Right renal pelvis (tissue), 4 donors: ENCODE measurements around the gene EBF4. TPM values are rescaled to one million over a fixed set of nuclear protein-coding genes. Genes with fewer than 3 reads are reported as not detected.
A peak's percentile ranks its signal among the peaks of the same experiment; 100 is the strongest.
"Not testable (repeated sequence)": the region's sequence is repeated elsewhere in the genome, so short reads cannot be mapped to it uniquely, and the experiment has no call there.

ENCODE experiments used
- DNase-seq, 4 donors: peaks; one replicate each; pipeline ENCODE4 v3.0.0-alpha.2; 2013; ENCODE audit warnings: low read depth in 4 of 4, low spot score in 3 of 4, missing footprints in 1 of 4
- polyA plus RNA-seq, 4 donors: library from polyadenylated mRNA; unstranded; fragments of 120-200 nt; gene quantifications; one replicate each; pipeline ENCODE4 v1.2.1, GENCODE V29; 2013; ENCODE audit not compliant: insufficient read length in 4 of 4

Gene EBF4
- polyA plus RNA-seq, 4 donors: 31.5 to 34.2 (median 33.0) TPM

DNA sequence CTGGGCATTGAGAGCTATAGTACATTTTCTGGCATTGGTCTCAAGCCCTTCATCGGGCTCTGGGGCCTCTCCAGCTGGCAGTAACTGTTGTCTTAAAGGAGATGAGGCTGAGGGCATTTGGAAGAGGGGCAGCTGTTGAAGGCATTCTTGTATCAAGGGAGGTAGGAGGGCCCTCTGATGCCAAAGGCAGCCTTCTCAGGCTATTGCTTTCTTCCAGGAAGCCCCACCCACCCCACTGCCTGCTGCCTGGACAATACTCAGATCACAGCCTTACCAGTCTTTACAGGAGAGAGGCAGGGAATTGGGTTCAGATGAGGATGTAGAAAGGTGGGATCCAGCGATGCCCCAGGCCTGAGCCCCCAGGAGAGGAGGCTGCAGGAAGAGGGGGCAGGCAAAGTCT, 61.8 kb downstream of the EBF4 start:
- no peak for DNase-seq

DNA sequence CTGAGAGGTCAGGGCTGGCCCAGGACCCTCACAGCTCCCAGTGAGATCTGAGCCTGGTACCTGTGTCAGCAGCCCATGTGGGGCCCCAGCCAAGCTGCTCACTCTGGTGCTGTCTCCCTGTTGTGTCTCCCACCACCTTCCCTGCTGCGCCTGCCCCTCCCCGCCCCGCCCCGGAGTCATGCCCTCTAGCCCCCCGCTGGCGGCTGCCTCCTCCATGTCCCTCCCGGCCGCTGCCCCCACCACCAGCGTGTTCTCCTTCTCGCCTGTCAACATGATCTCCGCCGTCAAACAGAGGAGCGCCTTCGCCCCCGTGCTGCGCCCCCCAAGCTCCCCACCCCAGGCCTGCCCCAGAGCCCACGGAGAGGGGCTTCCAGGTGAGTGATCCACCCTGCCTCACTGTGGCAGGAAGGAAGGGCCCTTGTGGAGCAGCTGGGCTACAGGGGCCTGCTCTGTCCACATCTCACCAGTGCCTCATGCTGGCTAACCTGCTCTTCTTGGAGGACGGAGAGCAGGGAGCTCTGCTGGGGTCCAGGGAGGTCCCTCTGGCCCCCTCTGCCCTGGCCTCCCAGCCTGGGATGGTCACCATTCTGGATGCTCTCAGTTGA, 63.0 kb downstream of the EBF4 start:
- DNase-seq: no peak

DNA sequence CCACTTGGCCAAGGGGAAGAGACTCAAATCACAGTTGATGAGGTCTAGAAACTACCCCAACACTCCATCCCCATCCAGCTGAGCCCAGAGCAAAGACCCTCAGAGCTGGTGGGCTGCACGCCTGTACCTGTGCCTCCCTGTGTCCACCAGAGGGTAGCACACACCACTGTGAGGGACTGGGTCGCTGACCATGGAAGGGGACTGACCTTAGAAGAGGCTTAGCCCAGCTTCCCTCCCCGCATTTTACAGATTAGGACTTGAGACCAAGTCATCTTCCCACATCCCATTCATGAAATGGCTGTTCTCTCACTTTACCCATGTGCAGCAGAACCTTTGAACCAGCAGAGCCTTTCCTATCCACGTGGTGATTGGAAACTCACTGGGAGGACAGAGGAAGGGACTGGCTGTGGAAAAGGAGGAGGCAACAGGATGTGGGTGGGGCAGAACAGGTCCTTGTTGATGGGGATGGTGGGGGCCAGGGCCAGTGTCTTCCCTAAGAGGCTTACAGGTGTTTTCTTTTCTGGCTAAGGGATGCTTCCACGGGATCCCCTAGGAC, 63.6 kb downstream of the EBF4 start:
- peak in 2 of 4 donors; percentile 32 to 39 for DNase-seq

DNA sequence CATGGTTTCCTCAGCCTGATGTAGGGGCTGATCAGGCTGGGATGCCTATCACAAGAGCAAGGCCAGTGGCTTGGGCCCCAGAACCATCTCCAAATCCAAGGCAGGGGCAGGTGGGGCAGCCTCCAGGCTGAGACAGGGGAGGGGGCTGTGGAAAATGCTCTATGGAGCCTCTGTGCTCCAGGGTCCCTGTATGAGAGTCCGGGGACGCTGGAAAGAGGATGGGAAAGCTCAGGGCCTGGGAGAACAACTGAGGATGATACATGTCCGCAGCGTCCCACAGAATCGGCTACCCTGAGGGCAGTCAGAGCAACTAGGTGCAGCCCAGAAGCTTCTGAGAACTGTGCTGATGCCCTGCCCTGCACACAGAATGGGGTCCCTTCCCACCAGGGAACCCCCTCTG, 64.4 kb downstream of the EBF4 start:
- DNase-seq: no peak

DNA sequence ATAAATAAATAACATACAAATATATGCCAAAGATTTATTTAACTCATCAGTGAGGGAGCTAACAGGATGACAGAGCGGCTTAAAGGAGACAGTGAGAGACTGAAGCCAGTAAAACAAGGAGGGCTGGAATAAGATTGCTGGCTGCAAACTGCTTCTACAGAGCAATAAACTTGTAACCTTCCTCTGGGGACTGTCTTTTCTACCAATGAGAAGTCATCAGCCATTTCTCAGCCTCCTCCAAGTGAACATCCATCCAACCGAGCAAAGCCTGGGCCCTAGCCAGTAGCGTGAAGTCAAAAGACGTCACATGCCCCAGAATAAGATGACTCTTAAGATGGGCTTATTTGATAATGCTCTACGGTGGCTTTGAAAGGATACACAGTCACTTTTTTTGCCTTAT, 65.4 kb downstream of the EBF4 start:
- no peak for DNase-seq

DNA sequence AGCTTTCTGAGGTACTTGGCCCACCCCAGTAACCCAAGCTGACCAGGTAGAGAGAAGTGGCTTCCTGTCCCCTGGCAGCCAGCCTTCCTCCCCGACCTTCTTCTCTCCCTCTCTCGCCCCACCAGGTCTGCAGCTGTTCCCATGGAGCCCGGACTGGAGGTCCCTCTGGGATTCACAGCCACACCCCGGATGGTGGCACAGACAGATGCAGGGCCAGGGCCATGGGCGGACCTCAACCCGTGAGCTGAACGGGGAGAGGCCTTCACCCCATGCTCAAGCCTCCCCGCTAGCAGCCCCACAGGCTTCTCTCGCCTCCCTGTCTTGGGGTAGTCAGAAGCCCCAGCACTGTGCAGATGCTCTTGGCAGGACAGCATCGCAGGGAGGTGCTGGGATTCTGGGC, 66.6 kb downstream of the EBF4 start:
- no peak for DNase-seq

DNA sequence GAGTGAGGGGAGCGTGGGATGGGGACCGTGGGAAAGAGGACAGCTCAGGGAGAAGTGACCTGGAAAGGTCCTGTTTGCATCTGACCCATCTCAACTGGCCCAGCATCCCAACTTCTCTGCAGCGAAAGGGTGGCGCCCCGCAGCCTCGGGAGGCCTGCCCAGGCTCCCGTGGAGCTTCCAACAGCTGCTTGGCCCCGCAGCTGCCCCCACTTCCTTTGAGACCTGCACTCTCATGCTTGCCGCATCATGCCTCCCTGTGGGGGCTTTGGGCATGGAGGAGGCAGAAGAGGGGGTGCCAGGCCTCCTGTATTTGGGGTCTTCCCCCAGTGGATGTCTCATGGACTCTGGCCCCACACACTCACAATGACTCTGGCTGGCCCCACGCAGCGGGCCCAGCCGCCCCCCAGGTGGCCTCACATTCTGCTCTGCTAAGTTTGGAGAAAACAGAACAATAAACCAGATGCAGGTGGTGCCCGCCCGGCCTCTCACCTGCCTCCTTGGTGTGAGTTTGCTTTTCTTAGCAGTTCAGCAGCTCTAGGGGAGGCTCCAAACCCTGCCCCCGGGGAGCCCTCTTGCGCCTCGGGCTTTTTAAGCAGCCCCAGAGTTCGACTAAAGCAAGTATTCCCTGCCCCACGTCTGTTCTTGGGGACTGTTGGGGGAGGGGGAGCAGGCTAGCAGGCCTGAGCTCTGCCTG, 67.2 kb downstream of the EBF4 start:
- no peak for DNase-seq

DNA sequence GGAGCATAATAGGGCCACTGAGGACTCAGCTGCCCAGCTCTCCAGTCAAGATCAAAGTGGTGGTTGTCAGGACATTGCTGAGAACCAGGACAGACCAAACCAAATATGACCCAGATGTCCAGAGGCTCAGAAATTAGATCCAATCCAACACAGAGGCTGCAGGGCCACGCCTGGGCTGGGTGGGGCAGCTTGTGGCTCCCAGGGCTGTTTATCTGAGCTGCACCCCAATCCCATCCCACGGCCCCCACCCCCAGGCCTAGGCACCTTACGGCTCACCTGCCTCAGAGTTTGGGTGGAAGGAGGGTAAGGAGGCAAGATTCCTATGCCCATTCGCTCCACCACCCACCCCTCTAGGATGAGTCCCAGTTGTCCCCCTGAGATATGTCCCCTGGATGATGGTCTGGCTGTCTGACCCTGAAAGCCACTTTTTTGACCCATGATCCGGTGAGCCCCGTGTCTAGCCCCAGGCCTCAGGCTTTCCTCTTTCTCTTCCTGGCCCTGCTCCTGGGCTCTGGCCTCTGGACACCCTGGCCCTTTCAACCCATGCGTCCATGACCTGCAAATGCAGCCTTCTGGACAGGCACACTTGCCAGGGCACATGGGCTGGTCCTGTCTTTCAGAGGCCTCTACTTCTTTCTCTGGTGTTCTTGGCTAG, 67.8 kb downstream of the EBF4 start:
- no peak for DNase-seq

DNA sequence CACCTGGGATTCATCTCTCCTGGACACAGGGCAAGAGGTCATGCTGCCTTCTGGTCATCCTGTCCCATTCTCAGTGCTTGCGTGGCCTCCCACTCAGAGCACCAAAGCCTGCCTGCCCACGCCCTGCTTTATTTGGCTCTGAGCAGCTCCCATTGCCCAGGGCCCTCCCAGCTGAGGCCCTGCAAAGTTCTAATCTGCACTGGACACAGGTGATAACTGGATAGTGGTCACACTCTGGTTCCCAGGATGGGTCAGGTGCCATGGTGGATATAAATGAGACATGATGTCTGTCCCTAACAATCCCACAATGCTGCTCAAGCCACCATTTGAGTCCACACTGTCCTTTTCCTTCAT, 68.3 kb downstream of the EBF4 start:
- no peak for DNase-seq

DNA sequence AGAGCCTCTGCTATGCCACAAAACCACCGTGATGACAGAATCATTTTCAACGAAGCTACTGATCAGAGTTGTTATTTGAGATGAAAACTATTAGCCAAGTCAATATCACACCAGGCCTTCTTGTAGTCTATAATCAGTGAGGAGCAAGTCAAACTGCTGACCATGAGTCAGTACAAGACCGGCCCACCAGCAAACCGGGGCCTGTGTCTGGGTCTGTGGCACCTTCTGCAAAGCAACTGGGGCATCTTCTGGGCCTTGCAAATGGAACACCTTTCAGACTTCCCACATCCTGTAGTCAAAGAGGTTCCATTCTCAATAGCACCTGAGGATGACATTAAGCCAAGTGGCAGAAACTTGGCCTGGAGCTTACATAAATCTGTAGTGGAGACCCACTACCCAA, 69.3 kb downstream of the EBF4 start:
- no peak for DNase-seq

DNA sequence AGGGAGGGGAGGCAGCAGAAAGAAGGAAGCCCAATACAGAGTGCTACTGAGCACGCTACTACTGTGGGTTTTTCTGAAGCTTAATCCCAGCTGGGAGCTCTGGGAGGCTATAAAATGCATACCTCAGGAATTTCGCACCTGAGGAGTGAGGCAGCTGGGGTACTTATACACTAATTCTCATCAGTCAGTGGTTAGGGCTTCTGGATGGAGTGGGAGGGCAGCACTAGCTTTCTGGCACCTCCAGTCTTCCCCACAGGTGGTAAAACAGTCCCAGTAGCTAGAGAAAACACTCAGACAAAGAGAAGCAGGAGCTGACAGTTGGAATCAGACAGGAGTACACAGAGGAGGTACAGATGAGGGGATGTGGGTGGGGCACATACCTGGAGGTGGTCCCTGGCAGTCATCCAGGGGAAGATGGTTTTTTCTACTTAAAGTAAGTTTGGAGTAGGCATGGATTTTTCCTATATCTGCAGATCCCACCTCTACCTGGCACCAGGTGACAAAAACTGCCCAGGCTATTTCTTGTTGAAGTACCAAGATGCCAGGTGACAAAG, 70.1 kb downstream of the EBF4 start:
- DNase-seq: no peak

DNA sequence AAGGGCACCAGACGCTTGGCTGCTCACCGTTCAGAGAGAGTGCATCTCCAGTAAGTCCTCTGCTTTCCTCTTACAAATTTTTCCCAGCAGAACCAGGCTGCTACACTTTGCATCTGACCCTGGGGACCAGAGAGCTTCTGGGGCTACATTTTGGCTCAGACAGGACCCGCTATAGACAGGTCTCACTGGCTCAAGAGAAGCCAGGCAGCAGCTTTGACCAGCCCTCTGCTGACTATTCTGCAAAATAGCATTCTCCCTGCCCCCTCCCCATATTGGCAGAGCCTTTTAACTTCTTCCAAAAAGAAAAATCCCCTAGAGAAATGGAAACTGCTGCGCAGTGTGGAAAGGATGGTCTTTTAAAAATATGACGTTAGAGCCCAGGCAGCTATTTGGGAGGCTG, 70.6 kb downstream of the EBF4 start:
- DNase-seq: no peak

DNA sequence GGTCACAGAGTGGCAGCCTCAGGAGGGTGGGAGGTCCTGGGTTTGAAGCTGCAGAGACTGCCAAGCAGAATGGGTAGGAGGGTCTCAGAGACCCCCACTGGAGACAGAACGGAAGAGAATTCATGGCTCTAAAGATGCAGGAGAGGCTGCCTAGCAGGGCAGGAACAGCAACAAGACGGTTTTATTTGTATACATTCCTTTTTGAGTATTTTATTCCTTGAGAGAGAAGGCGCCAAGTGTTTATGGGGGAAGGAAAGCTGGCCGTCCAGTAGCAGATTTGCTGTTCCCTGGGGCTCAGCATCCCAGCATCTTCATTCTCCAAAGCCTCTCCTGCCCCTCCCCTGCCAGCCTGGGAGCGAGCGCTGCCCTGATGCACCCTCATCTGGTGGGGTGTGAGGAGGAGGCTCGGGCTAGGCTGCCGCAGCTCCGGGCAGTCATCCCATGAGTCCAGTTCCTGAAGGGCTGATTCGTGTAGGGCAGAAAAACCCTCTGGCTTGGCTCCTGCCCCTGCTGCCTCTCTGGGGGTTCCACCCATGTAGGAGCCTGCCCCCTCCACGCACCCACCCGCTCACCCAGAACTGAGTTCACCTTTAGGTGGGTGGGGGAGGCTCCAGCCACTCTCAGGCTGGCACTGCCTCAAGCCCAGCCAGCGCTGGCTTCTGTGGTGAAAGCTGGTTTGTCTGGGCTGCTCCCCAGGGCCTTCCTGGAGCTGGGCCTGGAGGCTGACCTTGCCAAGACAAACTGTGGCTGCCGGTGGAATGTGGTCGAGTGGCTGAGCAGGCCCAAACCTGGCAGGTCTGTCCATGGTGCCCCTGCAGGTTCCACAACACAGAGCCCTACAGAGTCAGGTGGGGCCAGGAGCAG, 75.4 kb downstream of the EBF4 start:
- no peak for DNase-seq

DNA sequence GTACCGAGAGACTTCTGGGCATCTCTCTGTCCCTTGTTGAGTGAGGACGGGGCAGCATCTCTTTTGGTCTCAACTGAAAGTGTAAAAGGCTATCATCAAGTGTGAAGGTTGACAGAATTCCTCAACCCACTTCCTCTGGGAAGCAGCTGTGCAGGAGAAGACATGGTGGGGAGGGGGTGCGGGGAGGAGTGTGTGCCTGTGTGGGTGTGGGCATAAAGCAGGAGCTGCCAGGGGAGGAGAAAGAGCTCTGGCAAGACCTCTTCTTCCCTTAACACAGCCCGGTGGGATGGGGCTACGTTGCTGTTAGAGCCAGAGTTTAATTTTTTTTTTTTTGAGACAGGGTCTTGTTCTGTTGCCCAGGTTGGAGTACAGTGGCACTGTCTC, 76.0 kb downstream of the EBF4 start:
- DNase-seq: no peak

DNA sequence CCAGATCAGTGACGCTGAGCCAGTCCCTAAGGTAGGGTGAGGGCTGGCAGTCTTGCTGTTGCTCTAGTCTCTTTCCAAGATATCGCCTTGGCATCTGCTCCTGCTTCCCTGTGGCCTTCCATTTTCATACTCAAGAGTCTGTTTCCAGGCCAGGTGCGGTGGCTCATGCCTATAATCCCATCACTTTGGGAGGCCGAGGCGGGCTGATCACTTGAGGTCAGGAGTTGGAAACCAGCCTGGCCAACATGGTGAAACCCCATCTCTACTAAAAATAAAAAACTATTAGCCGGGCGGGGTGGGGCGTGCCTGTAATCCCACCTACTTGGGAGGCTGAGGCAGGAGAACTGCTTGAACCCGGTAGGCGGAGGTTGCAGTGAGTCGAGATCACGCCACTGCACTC, 77.5 kb downstream of the EBF4 start:
- DNase-seq: not testable (repeated sequence)

DNA sequence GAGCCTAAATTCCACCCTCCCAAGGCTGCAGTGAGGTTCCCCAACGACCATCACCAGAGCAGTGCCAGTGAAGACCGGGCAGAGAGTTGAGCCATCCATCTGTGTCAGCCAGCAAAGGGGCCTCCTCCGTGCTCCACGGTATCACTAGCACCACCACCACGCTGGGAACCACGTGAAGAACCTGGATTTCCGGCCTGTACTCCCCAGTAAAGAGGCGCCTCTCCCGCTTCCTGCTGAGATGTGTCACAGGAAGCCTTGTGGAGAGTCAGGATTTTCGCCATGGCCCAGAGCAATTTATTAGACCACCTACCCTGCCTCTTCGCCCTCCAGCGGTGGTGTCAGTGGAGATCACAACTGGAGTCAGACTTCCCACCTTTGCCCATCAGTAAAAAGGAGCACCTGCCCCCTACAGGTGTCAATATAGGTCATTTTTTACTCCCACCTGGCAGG, 79.1 kb downstream of the EBF4 start:
- DNase-seq: no peak

DNA sequence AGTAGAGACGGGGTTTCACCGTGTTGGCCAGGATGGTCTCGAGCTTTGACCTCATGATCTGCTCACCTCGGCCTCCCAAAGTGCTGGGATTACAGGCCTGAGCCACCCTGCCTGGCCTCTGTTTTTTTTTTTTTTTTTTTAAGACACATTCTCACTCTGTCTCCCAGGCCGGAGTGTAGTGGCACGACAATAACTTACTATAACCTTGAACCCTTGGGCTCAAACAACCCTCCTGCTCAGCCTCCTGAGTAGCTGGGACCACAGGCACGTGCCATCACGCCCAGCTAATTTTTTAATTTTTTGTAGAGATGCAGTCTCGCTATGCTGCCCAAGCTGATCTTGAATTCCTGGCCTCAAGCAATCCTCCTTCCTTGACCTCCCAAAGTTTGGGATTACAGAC, 81.2 kb downstream of the EBF4 start:
- no peak for DNase-seq

DNA sequence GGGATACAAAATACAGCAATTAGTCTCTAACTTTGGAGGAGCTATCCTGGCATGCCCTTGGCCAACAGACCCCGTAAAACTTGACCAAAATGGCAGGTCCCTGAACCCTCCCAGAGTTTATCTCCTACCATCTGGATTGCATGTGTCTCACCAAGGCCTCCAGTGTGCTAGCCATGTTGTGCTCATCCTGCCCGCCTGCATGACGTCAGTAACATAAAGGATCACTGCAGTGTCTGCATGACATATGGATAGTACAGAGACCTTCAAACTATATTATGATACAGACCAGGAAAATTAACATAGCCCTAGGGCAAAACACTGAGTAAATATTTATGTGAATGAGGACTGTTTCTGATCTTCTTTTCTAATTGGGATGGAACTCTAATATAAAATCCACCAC, 82.6 kb downstream of the EBF4 start:
- no peak for DNase-seq

DNA sequence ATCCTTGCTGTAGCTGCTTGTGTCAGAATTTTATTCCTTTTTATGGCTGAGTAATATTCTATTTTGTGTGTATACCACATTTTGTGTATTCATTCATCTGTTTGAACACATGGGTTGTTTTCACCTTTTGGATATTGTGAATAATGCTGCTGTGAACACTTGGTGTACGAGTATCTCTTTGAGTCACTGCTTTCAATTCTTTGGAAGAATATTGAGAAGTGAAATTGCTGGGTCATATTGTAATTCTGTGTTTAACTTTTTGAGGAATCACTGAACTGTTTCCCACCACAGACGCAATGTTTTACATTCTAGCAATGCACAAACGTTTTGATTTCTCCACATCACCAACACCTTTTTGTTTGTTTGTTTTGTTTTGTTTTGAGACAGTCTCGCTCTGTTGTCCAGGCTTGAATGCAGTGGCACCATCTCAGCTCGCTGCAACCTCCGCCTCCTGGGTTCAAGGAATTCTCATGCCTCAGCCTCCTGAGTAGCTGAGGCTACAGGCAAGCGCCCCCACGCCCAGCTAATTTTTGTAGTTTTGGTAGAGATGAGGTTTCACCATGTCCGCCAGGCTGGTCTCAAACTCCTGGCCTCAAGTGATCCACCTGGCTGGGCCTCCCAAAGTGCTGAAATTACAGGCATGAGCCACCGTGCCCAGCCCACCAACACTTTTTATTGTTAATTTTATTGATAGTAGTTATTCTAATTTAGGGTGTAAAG, 86.2 kb downstream of the EBF4 start:
- DNase-seq: no peak

DNA sequence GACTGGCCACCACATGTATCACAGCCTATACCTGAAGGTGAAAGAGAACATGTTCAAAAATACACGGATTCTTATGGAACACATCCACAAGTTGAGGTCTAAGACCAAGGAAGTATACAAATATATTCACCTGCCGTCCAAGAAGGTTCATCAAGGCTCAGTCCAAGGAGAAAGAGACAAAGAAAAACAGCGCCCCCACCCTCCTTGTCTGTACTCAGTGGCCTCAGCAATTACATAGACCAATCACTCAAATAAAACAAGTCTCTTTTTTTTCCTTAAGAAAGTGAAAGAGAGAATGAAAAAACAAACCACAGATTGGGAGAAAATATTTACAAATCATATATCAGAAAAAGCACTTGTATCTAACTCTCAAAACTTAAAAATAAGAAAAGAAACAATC, 88.4 kb downstream of the EBF4 start:
- no peak for DNase-seq
